RWPE1 (cell line): ENCODE measurements around the gene CD9.

Experiments used
- CTCF ChIA-PET: fragments of 350-600 bp; sonication (Branson Sonifier 250); formaldehyde crosslinking; extraction: SDS; loops from one replicate; lab custom pipeline; 2021; lab: Yijun Ruan, JAX
- POLR2A ChIA-PET: fragments of 400-600 bp; formaldehyde crosslinking; extraction: SDS; loops from one replicate; lab custom pipeline; 2020; ENCODE audit warnings: antibody characterized with exemption; ENCODE audit not compliant: low non-redundant PET; lab: Yijun Ruan, JAX
- DNase-seq: peaks from one replicate; pipeline ENCODE4 v3.0.0; 2012; ENCODE audit warnings: low spot score
- H3K27ac ChIP-seq: fragments of 450-650 bp; 2 replicates; pipeline ENCODE4 v1.5.1; 2017
- TF ChIP-seq, protein P1 (sequence below): fragments of 450-650 bp; conservative IDR thresholded peaks from 2 replicates; pipeline ENCODE4 v1.5.1; 2017; ENCODE audit warnings: low read depth, mild to moderate bottlenecking

CD9 gene

DNA sequence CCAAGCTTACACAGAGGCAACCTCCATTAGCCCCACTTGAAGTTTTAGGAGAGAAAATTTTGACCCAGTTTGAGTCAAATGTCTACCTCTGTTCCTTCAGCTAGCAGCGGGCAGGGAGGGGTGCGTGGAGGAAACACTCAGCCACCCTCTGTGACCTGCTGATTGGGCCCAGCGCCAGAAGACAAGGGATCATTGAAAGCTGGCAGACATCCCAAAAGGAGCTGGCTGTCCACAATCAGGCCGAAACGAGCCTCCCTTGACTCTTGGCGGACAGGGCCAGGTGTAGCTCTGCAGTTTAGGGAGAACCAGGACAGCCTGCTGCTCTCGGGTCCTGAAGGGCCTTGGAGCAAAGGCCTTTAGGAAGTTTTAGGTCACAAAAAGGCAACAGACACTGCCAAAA lies 41.3 kb downstream of the CD9 start:
- TF ChIP-seq, protein P1, sequence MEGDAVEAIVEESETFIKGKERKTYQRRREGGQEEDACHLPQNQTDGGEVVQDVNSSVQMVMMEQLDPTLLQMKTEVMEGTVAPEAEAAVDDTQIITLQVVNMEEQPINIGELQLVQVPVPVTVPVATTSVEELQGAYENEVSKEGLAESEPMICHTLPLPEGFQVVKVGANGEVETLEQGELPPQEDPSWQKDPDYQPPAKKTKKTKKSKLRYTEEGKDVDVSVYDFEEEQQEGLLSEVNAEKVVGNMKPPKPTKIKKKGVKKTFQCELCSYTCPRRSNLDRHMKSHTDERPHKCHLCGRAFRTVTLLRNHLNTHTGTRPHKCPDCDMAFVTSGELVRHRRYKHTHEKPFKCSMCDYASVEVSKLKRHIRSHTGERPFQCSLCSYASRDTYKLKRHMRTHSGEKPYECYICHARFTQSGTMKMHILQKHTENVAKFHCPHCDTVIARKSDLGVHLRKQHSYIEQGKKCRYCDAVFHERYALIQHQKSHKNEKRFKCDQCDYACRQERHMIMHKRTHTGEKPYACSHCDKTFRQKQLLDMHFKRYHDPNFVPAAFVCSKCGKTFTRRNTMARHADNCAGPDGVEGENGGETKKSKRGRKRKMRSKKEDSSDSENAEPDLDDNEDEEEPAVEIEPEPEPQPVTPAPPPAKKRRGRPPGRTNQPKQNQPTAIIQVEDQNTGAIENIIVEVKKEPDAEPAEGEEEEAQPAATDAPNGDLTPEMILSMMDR: no peak
- DNase-seq: no peak
- POLR2A ChIA-PET: interaction anchor here (1.1 kb wide), 1 partner anchor 9 kb away, joined by 3 read pairs; no protein-coding TSS in a partner anchor
- peak overlapping the region; percentile 15; the same call in 1 of the 2 replicates for H3K27ac ChIP-seq
- CTCF ChIA-PET: interaction anchor here (0.6 kb wide), 1 partner anchor 181 kb away, joined by 3 read pairs; no protein-coding TSS in a partner anchor

DNA sequence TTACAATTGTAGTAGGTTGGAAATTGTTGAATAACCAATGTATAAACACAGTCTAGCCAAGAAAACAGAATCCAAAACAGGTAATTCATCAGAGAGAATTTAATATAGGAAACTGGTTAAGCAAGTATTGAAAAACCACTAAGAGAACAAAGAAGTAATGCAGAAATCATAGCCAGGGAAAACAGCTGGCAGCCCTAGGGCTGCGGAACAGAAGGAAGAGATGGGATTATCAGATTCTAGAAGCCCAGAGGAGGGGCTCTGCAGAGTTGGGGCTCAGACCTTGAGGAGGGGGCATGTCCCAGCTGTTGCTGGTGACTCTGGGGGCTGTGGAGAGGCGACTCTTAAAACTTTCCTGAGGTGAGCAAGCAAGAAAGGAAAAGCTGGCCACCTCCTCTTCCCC lies 49.4 kb downstream of the CD9 start:
- ChIA-PET CTCF (interaction anchor here (0.6 to 1.0 kb wide), 3 partner anchors 11 to 807 kb away, joined by 3 read pairs; no protein-coding TSS in a partner anchor), POLR2A (interaction anchor here (1.0 kb wide), 1 partner anchor 8 kb away, joined by 3 read pairs; no protein-coding TSS in a partner anchor)
- no peak overlapping the region for H3K27ac ChIP-seq
- TF ChIP-seq, protein P1: no peak
- no peak for DNase-seq

DNA sequence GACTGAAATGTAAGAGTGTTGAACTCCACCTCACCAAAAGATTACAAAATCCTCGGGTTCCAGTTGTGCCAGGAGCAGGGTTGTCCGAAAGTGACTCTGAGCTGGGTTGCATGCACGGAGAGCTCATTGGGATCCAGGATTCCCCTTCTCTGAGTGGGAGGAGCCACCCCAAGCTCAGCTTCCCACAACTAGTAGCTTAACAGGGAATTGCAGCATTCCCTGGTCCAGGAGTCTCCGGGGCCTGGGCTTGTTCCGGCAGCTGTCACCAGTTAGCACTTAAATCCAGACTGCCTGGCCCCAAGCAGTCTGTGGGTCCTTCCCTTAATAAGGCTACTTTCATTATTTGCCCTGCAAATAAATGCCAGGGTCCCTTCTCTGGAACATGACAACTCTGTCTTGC lies 50.1 kb downstream of the CD9 start:
- DNase-seq: no peak
- H3K27ac ChIP-seq: no peak overlapping the region
- ChIA-PET POLR2A (interaction anchor here (1.0 kb wide), 1 partner anchor 9 kb away, joined by 3 read pairs; no protein-coding TSS in a partner anchor), CTCF (no interaction called here)
- TF ChIP-seq, protein P1: no peak

DNA sequence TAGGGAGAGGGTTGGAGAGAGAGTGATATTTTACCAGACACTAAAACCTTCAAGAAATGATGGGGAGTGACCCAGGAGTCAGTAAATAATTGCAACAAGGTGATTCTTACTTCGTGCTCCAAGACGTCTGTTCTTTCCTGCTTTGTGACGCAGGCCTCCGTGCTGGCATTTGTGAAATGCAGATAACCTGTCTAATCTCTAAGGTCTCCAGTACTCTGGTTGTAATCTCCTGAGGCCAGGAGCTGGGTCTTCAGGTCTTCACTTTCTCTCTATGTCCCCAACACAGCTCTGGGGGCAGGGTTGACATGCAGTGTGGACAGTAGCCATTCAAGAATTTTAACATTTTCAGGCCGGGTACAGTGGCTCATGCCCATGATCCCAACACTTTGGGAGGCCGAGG lies 53.1 kb downstream of the CD9 start:
- ChIA-PET CTCF (no interaction called here), POLR2A (no interaction called here)
- DNase-seq: no peak
- H3K27ac ChIP-seq: no peak overlapping the region
- TF ChIP-seq, protein P1: no peak

DNA sequence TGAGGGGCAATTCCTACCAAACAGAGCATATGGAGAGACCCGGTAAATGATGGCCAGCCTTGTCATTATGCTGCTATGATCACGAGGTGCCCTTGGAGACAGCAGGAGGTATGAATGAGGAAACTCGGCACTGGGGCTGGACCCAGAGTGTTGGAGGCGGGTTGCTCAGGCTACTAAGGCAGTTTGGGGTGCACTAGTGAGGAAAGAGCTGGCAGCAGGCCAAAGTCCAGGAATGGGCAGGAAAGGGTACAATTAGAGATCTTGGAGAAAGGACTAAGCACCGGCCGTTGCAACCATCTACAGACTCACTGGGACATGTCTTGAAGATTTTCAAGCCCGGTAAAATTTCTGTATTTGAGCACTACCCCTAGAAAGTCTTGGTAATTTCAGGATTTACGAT lies 54.3 kb downstream of the CD9 start:
- TF ChIP-seq, protein P1: no peak
- H3K27ac ChIP-seq: no peak overlapping the region
- ChIA-PET CTCF (no interaction called here), POLR2A (no interaction called here)
- no peak for DNase-seq

DNA sequence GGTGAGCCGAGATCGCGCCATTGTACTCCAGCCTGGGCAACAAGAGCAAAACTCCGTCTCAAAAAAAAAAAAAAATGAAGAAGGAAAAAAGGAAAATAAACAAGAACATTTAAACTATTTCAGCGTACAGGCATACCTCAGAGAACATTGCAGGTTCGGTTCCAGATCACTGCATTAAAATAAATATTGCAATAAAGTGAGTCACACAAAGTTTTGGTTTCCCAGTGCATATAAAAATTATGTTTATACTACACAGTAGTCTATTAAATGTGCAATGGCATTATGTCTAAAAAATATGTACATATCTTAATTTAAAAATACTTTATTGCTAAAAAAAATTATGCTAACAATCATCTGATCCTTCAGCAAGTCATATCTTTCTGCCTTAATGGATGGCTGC lies 56.8 kb downstream of the CD9 start:
- DNase-seq: no peak
- H3K27ac ChIP-seq: no peak overlapping the region
- TF ChIP-seq, protein P1: no peak
- ChIA-PET CTCF (interaction anchor here (1.0 kb wide), 1 partner anchor 13 kb away, joined by 4 read pairs; no protein-coding TSS in a partner anchor), POLR2A (no interaction called here)
